B cell (primary cell): Measurements from ENCODE around the gene C17orf67. TPM values are rescaled to one million over a fixed set of nuclear protein-coding genes. Genes with fewer than 3 reads are reported as not detected.

ENCODE experiments used
- ATAC-seq: fragments of 200-7000 bp; cut with Tn5 transposase; one replicate; pipeline ENCODE4 v1.10.0; 2021; ENCODE audit warnings: low read depth, mild to moderate bottlenecking, moderate number of reproducible peaks, moderate library complexity
- CTCF ChIA-PET: fragments of 350-600 bp; sonication (Branson Sonifier 250); formaldehyde crosslinking; loops from one replicate; lab custom pipeline; 2021; ENCODE audit warnings: antibody characterized with exemption, inconsistent platforms; lab: Charles Lee
- POLR2A ChIA-PET: fragments of 350-600 bp; sonication (Branson Sonifier 250); formaldehyde crosslinking; loops from one replicate; lab custom pipeline; 2021; ENCODE audit warnings: antibody characterized with exemption; lab: Charles Lee
- DNase-seq: peaks from one replicate; pipeline ENCODE4 v3.0.0; 2013
- H2AFZ ChIP-seq: 2 replicates; pipeline ENCODE4 v1.6.1; 2012; ENCODE audit warnings: mild to moderate bottlenecking, low read depth, low read length; ENCODE audit not compliant: insufficient read depth, poor library complexity, severe bottlenecking
- H3K27ac ChIP-seq, 2 donors: 1 replicate in 1 of 2; 2 replicates in 1 of 2; pipeline ENCODE4 v1.5.1; 2012 to 2013; ENCODE audit warnings: low read length in 2 of 2, mild to moderate bottlenecking in 2 of 2, moderate library complexity in 1 of 2
- H3K27me3 ChIP-seq, 4 experiments: fragments of 200-600 bp in 1 of 4; sonication (generic) in 1 of 4; replicated peaks in 1 of 4; 1 replicate in 2 of 4; 2 replicates in 2 of 4; pipeline versions ENCODE4 v1.6.1 to v1.7.0; 2013 to 2016; ENCODE audit warnings: low read length in 3 of 4, mild to moderate bottlenecking in 2 of 4, mixed read lengths in 1 of 4, moderate library complexity in 1 of 4; ENCODE audit not compliant: insufficient read depth in 4 of 4, control insufficient read depth in 3 of 4; ENCODE audit errors: control extremely low read depth in 1 of 4
- H3K36me3 ChIP-seq, 2 experiments: replicated peaks in 1 of 2; 1 replicate in 1 of 2; 2 replicates in 1 of 2; pipeline versions ENCODE4 v1.6.1 to v1.7.1; 2013; ENCODE audit warnings: low read length in 1 of 2; ENCODE audit not compliant: insufficient read depth in 2 of 2, control insufficient read depth in 1 of 2; ENCODE audit errors: control extremely low read depth in 1 of 2, extremely low read depth in 1 of 2
- H3K4me1 ChIP-seq, 2 donors: fragments of 200-600 bp in 1 of 2; sonication (generic) in 1 of 2; 1 replicate in 1 of 2; 2 replicates in 1 of 2; pipeline versions ENCODE4 v1.5.1 to v1.6.1; 2013 to 2017; ENCODE audit warnings: low read length in 2 of 2; ENCODE audit not compliant: control insufficient read depth in 2 of 2, insufficient read depth in 2 of 2
- H3K4me2 ChIP-seq: replicated peaks from 2 replicates; pipeline ENCODE3; 2012; ENCODE audit warnings: mild to moderate bottlenecking, low read depth, low read length; ENCODE audit not compliant: poor library complexity, severe bottlenecking
- H3K4me3 ChIP-seq, 5 experiments: fragments of 200-600 bp in 1 of 5; sonication (generic) in 1 of 5; 1 replicate in 3 of 5; 2 replicates in 2 of 5; pipeline versions ENCODE4 v1.5.1 to v1.7.0; 2011 to 2016; ENCODE audit warnings: low read length in 4 of 5, mild to moderate bottlenecking in 4 of 5, low read depth in 2 of 5, control low read depth in 1 of 5, moderate library complexity in 1 of 5; ENCODE audit not compliant: insufficient read depth in 1 of 5; ENCODE audit errors: control extremely low read depth in 1 of 5, extremely low read depth in 1 of 5
- H3K79me2 ChIP-seq: fragments of 200-600 bp; sonication (generic); one replicate; pipeline ENCODE4 v1.6.0; 2016; ENCODE audit warnings: low read length; ENCODE audit not compliant: control insufficient read depth, insufficient read depth
- H3K9ac ChIP-seq: fragments of 200-600 bp; sonication (generic); 2 replicates; pipeline ENCODE4 v1.6.1; 2017; ENCODE audit warnings: mild to moderate bottlenecking, low read length, moderate library complexity
- H3K9me3 ChIP-seq, 3 donors: one replicate each; pipeline versions ENCODE4 v1.6.1 to v1.7.1; 2013; ENCODE audit warnings: low read length in 2 of 3; ENCODE audit not compliant: control insufficient read depth in 2 of 3, insufficient read depth in 1 of 3; ENCODE audit errors: control extremely low read depth in 1 of 3
- H4K20me1 ChIP-seq: 2 replicates; pipeline ENCODE4 v1.6.0; 2012; ENCODE audit warnings: mild to moderate bottlenecking, low read length; ENCODE audit not compliant: insufficient read depth, control insufficient read depth, poor library complexity, severe bottlenecking
- H3K27ac Mint-ChIP-seq: one replicate; pipeline ENCODE4 v1.8.0; 2021; ENCODE audit warnings: mixed read lengths
- H3K27me3 Mint-ChIP-seq: one replicate; pipeline ENCODE4 v1.8.0; 2021; ENCODE audit warnings: mixed read lengths
- H3K4me1 Mint-ChIP-seq: one replicate; pipeline ENCODE4 v1.8.0; 2021; ENCODE audit warnings: mixed read lengths
- H3K4me3 Mint-ChIP-seq: one replicate; pipeline ENCODE4 v1.8.0; 2021; ENCODE audit warnings: mixed read lengths
- H3K9me3 Mint-ChIP-seq: one replicate; pipeline ENCODE4 v1.8.0; 2022; ENCODE audit warnings: mixed read lengths; ENCODE audit not compliant: insufficient read depth
- EZH2 ChIP-seq: IDR thresholded peaks from 2 replicates; pipeline ENCODE4 v1.6.1; 2012; ENCODE audit warnings: borderline replicate concordance, low read depth, mild to moderate bottlenecking, moderate library complexity, low read length; ENCODE audit not compliant: insufficient read depth, poor library complexity, severe bottlenecking
- WGBS: methylation state at CpG from one replicate; pipeline ENCODE4 v1.1.5; 2013; ENCODE audit warnings: missing lambda C conversion rate; ENCODE audit not compliant: insufficient coverage; 5-methylcytosine and 5-hydroxymethylcytosine counted together
- intact Hi-C: fragments of 100-400 bp; cut with micrococcal nuclease; formaldehyde crosslinking; loops from one replicate; pipeline ENCODE4 v1.10.0; 2022
- polyA plus RNA-seq: library from polyadenylated mRNA; depleted of rRNA; stranded (reverse); fragments of >200 nt; gene quantifications from 2 replicates; pipeline ENCODE4 v1.2.3, GENCODE V29; 2012
- total RNA-seq, 2 donors: library from RNA; stranded (reverse); fragments of 120-200 nt in 1 of 2; gene quantifications; 1 replicate in 1 of 2; 2 replicates in 1 of 2; pipeline versions ENCODE4 v1.2.3 to v1.2.4, GENCODE V29; 2013 to 2022
- TF ChIP-seq, protein P1 (sequence below): fragments of 200-600 bp; IDR thresholded peaks from one replicate; pipeline ENCODE4 v1.8.0; 2022; ENCODE audit warnings: antibody characterized with exemption, mild to moderate bottlenecking

Gene C17orf67
- total and polyA plus RNA-seq, 2 donors (not counting 1 experiment from before 2014, with no cell fraction given), result 5.0 to 10.0 TPM

DNA sequence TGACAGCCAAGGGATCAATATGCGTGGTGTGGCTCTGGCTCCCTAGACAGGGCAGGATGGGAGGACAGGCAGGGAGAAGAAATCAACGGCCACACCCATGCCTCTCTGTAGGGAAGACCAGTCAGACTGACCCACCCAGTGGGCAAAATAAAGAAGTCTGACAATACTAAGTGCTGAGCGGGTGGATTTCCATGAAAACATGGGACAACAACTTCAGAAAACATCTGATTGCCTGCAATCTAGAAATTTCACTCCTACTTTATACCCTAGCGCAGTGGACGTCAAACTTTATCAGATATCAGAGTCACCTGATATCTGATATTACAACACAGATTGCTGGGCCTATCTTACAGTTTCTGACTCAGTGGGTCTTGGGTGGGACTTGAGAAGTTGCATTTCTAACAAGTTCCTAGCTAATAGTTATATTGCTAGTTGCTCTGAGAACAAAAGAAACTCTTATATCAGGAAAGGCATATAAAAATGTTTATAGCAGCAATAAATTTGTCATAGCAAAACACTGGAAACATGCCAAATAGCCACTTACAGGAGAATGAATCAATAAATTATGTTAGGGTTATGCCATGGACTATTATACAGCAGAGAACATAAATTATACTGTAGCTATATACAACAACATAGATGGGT lies 38.4 kb downstream of the C17orf67 start:
- Histone ChIP-seq H3K27me3 (no peaks in the 10 kb centered on the region), H3K79me2 (no peaks in the 10 kb centered on the region), H3K4me1 (no peaks in the 10 kb centered on the region), H2AFZ (no peak overlapping the region), H3K27ac (no peak overlapping the region), H3K4me2 (no peak overlapping the region), H3K9me3 (no peaks in the 10 kb centered on the region), H3K4me3 (no peak overlapping the region), H3K36me3 (no peaks in the 10 kb centered on the region), H3K9ac (no peak overlapping the region), H4K20me1 (no peaks in the 10 kb centered on the region)
- Mint-ChIP-seq H3K27me3 (no peaks in the 10 kb centered on the region), H3K9me3 (peaks cover 5% of the 10 kb centered on the region), H3K4me1 (no peaks in the 10 kb centered on the region), H3K4me3 (no peak overlapping the region), H3K27ac (no peak overlapping the region)
- intact Hi-C loops, result no loop called here
- DNase-seq (no peak), ATAC-seq (no peak)
- ChIA-PET POLR2A (no interaction called here), CTCF (interaction anchor here (1.2 kb wide), 1 partner anchor 12 kb away, joined by 3 read pairs; no protein-coding TSS in a partner anchor)
- no peak for TF ChIP-seq EZH2
- TF ChIP-seq, protein P1, sequence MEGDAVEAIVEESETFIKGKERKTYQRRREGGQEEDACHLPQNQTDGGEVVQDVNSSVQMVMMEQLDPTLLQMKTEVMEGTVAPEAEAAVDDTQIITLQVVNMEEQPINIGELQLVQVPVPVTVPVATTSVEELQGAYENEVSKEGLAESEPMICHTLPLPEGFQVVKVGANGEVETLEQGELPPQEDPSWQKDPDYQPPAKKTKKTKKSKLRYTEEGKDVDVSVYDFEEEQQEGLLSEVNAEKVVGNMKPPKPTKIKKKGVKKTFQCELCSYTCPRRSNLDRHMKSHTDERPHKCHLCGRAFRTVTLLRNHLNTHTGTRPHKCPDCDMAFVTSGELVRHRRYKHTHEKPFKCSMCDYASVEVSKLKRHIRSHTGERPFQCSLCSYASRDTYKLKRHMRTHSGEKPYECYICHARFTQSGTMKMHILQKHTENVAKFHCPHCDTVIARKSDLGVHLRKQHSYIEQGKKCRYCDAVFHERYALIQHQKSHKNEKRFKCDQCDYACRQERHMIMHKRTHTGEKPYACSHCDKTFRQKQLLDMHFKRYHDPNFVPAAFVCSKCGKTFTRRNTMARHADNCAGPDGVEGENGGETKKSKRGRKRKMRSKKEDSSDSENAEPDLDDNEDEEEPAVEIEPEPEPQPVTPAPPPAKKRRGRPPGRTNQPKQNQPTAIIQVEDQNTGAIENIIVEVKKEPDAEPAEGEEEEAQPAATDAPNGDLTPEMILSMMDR, result no peak
- WGBS, result 81% methylated on average over 2 of the region's 5 CpGs

GRCh38 chr17:56793957-56794356 lies 39.8 kb downstream of the C17orf67 start:
- CTCF ChIA-PET, result interaction anchor here (1.1 kb wide), 1 partner anchor 13 kb away, joined by 3 read pairs; no protein-coding TSS in a partner anchor
- Histone ChIP-seq H3K36me3 (no peaks in the 10 kb centered on the region), H3K27me3 (no peaks in the 10 kb centered on the region), H3K27ac (no peak overlapping the region), H3K9ac (no peak overlapping the region), H2AFZ (no peak overlapping the region), H3K4me3 (no peak overlapping the region), H3K79me2 (no peaks in the 10 kb centered on the region), H3K4me1 (no peaks in the 10 kb centered on the region), H4K20me1 (no peaks in the 10 kb centered on the region), H3K9me3 (no peaks in the 10 kb centered on the region), H3K4me2 (no peak overlapping the region)
- H3K9me3 Mint-ChIP-seq, result peaks cover 5% of the 10 kb centered on the region
- DNase-seq (no peak), ATAC-seq (no peak)
- WGBS, result no CpG with 5 or more reads among the region's 3 CpGs
- intact Hi-C loops, result no loop called here
- H3K4me1 Mint-ChIP-seq, result no peaks in the 10 kb centered on the region
- TF ChIP-seq, protein P1, result no peak
- no peak for TF ChIP-seq EZH2
- no peaks in the 10 kb centered on the region for H3K27me3 Mint-ChIP-seq
- POLR2A ChIA-PET, result no interaction called here
- H3K27ac Mint-ChIP-seq, result no peak overlapping the region
- no peak overlapping the region for H3K4me3 Mint-ChIP-seq
